HUES48 (cell line): ENCODE data around the gene IREB2.
"Not testable (repeated sequence)": the region's sequence is repeated elsewhere in the genome, so short reads cannot be mapped to it uniquely, and the experiment has no call there.

Experiments used
- H3K27ac ChIP-seq: one replicate; pipeline ENCODE4 v1.7.0; 2013; ENCODE audit warnings: low read depth, low read length, inconsistent platforms
- H3K27me3 ChIP-seq: 2 replicates; pipeline ENCODE4 v1.6.1; 2013; ENCODE audit warnings: mild to moderate bottlenecking, low read length; ENCODE audit not compliant: control insufficient read depth, insufficient read depth
- H3K36me3 ChIP-seq: 2 replicates; pipeline ENCODE4 v1.6.1; 2013; ENCODE audit warnings: low read length; ENCODE audit not compliant: control insufficient read depth, insufficient read depth
- H3K4me1 ChIP-seq: 2 replicates; pipeline ENCODE4 v1.6.1; 2013; ENCODE audit warnings: mild to moderate bottlenecking, low read length; ENCODE audit not compliant: control insufficient read depth, insufficient read depth
- H3K4me3 ChIP-seq: 2 replicates; pipeline ENCODE4 v1.5.1; 2013; ENCODE audit warnings: mild to moderate bottlenecking, low read depth, low read length
- H3K9ac ChIP-seq: 2 replicates; pipeline ENCODE4 v1.6.1; 2013; ENCODE audit warnings: mild to moderate bottlenecking, low read depth, low read length, moderate library complexity
- H3K9me3 ChIP-seq: 2 replicates; pipeline ENCODE4 v1.6.1; 2013; ENCODE audit warnings: low read length; ENCODE audit not compliant: control insufficient read depth, insufficient read depth

The IREB2 gene

DNA sequence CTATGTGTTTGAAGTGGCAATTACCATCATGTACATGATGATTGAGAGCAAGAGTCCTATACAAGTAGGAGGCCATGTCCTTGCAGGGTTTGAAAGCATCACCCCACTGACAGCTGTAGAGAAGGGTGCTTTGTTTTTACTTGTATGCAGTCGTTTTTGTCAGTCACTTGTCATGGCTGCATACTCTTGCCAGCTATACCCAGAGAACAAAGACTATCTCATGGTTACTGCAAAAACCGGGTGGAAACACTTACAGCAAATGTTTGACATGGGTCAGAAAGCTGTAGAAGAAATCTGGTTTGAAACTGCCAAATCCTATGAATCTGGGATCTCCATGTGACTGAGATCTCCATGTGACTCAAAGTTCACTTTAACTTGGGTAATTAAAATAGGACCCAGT is 95.3 kb downstream of the IREB2 start:
- H3K9ac ChIP-seq: no peak overlapping the region
- no peaks in the 10 kb centered on the region for H3K36me3 ChIP-seq
- no peak overlapping the region for H3K27ac ChIP-seq
- no peaks in the 10 kb centered on the region for H3K27me3 ChIP-seq
- H3K9me3 ChIP-seq: no peaks in the 10 kb centered on the region
- no peak overlapping the region for H3K4me3 ChIP-seq
- H3K4me1 ChIP-seq: no peaks in the 10 kb centered on the region

DNA sequence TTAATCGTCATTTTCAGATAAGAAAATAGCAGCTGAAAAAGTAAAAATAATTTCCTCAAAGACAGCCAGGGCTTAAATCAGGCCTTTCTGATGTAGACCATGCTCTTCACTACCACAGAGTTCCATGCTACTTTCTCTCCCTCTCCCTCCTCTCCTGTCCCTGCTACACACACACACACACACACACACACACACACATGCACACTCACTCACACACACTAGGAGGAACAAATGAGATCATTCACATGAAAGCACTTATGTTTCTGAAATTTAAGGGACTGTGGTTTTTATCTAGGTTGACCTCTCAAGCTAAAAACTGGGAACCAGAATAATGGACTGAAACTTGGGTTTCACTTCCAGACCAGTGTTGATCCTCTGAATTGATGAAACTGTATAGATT is 98.1 kb downstream of the IREB2 start:
- Histone ChIP-seq H3K36me3 (no peaks in the 10 kb centered on the region), H3K9ac (no peak overlapping the region), H3K4me3 (no peak overlapping the region)

DNA sequence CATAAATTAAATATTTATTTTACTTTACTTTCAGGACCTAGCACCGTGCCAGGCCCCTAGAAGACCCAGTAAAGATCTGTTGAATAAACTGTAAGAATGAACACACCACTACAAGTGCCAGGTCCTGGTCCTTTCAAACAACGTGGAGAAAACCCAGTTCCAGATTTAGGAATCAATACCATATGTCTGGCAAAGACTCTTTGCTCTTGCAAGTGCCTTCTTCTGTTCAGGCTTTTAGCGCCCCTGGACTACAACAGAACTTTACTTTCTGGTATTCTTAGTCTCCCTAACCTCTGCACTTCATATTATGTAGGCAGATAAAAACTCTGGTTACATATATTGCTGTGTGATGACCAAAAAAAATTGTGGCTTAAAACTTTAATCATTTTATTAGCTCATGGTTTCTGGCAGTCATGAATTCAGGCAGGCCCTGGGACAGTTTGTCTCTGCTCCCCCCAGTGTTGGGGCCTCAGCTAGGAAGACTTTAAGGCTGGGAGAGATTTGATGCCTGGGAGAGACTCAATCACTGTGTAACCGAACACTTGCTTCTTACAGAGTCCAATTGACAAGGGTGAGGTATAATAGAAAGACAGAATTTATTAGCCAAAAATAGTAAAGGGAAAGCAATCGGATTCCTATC is 99.4 kb downstream of the IREB2 start:
- Histone ChIP-seq H3K9ac (no peak overlapping the region), H3K27me3 (no peaks in the 10 kb centered on the region), H3K36me3 (peaks cover 8% of the 10 kb centered on the region), H3K4me3 (no peak overlapping the region), H3K9me3 (no peaks in the 10 kb centered on the region), H3K4me1 (no peaks in the 10 kb centered on the region), H3K27ac (no peak overlapping the region)

More for the DNA sequence above, 98.1 kb downstream of the IREB2 start:
- no peaks in the 10 kb centered on the region for H3K27me3 ChIP-seq
- H3K4me1 ChIP-seq: no peaks in the 10 kb centered on the region
- no peak overlapping the region for H3K27ac ChIP-seq
- no peaks in the 10 kb centered on the region for H3K9me3 ChIP-seq

DNA sequence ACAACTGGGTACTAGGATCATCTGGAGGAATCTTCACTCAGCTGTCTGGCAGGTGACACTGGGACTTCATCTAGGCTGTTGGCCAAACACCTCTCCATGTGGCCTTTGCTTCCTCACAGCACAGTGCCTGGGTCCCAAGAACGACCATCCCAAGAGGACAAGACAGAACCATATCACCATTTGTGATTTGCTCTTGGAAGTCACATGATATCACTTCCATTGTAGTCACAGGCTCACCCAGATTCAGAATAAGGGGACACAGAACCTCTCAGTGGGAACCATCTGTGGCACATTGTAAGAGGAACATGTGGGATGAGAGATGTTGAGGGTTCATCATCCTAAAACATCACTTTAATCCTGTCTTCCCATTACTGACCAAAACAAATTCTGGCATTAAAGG is 100.3 kb downstream of the IREB2 start:
- Histone ChIP-seq H3K4me3 (no peak overlapping the region), H3K27ac (no peak overlapping the region), H3K9me3 (no peaks in the 10 kb centered on the region), H3K27me3 (no peaks in the 10 kb centered on the region), H3K4me1 (no peaks in the 10 kb centered on the region), H3K36me3 (peaks cover 18% of the 10 kb centered on the region), H3K9ac (no peak overlapping the region)

DNA sequence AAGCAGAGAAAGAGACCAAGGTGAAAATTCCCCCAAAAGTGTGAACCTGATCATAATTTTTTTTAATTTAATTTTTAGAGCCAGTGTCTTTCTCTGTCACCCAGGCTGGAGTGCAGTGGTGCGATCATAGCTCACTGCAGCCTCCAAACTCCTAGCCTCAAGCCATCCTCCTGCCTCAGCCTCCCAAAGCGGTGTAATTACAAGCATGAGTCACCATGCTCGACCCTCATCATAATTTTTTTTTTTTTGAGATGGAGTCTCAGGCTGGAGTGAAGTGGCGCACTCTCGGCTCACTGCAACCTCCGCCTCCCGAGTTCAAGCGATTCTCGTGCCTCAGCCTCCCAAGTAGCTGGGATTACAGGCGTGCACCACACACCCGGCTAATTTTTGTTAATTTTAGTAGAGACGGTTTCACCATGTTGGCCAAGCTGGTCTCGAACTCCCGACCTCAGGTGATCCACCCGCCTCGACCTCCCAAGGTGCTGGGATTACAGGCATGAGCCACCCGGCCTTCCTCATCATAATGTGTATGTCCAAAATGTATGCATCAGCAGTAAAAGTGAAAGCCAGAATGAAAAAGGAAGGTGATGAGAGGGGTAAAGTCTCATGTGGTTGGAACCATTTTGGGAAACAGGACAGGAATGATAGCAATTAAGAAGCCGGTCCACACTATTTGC is 101.6 kb downstream of the IREB2 start:
- Histone ChIP-seq H3K36me3 (peaks cover 29% of the 10 kb centered on the region), H3K27ac (peak overlapping the region; percentile 97), H3K4me3 (peak overlapping the region; percentile 96), H3K9ac (peak overlapping the region; percentile 94)
- H3K27me3 ChIP-seq, H3K9me3 ChIP-seq, H3K4me1 ChIP-seq: not testable (repeated sequence)

DNA sequence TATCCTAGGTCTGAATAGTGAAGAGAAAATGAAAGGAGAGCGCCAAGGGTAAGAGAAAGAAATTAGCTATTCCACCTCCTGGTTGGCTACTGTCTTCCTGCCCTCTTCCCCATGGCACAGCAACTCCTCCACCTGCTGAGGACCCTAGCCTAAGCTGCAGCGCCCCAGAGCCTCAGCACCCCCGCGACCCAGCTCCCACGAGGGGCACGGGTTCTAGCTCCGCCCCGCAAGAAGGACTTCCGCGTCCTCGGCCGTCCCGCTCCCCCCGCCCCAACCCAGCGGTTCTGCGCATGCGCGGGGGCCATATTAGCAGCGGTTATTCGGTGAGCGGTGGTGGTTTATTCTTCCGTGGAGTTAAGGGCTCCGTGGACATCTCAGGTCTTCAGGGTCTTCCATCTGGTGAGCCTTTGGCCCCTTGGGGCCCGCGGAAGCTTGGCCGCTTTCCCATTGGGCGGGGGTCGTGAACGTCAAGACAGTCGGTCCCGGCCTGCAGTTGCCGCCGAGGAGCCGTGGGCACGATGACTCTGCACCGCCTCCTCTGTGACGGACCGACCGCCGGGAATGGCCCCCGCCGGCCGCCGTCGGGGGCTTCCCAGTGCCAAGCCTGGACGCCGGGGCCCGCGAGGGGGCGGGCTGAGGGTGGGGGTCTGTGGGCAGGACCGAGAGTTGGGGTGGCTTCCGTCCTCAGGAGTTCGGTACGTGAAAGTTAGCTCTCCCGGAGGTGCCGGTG is 102.3 kb downstream of the IREB2 start, which contains the start of gene PSMA4:
PSMA4 (plus strand) TSS at position 304 of the 730 bp plus-strand sequence. CDS start 1,484 bp downstream, outside the sequence.
- peak within 1 kb of the TSS; percentile 96 for H3K4me3 ChIP-seq
- H3K27me3 ChIP-seq: no peaks in the 10 kb centered on the region
- peak within 1 kb of the TSS; percentile 94 for H3K9ac ChIP-seq
- no peaks in the 10 kb centered on the region for H3K4me1 ChIP-seq
- no peaks in the 10 kb centered on the region for H3K9me3 ChIP-seq
- H3K27ac ChIP-seq: peak within 1 kb of the TSS; percentile 97
- H3K36me3 ChIP-seq: peaks cover 36% of the 10 kb centered on the region

DNA sequence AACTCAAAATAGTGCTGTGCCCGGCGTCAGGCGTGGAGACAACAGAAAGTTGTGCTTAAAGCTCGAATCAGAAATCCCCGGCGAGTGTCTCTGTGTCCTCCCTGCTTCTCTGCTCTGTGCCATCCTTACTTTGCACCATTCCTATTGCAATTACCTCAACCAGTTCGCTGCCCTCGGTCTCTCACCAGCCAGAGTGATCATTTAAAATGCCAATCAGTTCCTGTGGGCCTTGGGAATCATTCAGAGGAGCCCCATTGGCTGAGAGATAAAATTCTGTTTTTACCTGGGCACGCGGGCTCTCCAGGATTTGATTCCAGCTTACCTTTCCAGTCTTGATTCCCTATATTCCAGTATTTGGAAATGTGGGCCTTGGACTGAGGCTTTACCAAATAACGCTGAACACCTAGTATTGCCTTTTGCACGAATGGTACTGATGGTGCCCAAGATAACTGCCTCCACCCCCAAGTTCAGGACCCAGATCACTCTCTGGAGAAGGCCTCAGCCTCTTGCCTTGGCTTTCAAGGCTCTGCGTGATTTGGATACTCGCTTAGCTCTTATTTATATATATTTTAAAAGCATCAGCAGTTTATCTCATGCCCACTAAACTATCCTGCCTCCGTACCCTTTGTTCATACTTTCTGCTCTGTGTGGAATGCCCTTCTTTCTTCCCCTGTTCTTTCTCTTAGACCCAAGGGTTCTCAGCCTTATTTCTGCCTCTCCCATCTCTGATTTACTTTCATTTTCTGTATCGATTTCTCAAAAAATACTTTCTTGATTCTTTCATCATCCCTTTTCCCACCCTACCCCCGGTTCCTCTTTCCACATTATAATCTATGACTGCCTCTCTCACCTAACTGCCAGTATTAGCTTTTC is 103.1 kb downstream of the IREB2 start:
- Histone ChIP-seq H3K27ac (peak overlapping the region; percentile 97), H3K27me3 (no peaks in the 10 kb centered on the region), H3K4me3 (peak overlapping the region; percentile 96), H3K9me3 (no peaks in the 10 kb centered on the region), H3K36me3 (peaks cover 44% of the 10 kb centered on the region), H3K9ac (peak overlapping the region; percentile 94), H3K4me1 (no peaks in the 10 kb centered on the region)

DNA sequence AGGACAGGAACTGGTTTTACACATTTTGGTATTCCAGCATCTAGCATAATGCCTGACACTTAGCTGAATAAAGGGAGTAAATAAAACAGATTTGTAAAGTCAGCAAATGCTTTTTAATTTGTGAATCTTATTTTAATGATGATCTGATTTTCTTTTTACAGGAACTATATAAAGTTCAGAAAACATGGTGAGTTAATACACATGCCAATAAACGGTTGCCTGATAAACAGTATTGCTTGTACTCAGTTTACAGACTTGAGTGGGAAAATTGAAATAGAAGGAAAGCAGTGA is 103.7 kb downstream of the IREB2 start:
- Histone ChIP-seq H3K27me3 (no peaks in the 10 kb centered on the region), H3K9ac (no peak overlapping the region), H3K4me3 (peak overlapping the region; percentile 96), H3K4me1 (no peaks in the 10 kb centered on the region), H3K9me3 (no peaks in the 10 kb centered on the region), H3K36me3 (peaks cover 50% of the 10 kb centered on the region), H3K27ac (no peak overlapping the region)

DNA sequence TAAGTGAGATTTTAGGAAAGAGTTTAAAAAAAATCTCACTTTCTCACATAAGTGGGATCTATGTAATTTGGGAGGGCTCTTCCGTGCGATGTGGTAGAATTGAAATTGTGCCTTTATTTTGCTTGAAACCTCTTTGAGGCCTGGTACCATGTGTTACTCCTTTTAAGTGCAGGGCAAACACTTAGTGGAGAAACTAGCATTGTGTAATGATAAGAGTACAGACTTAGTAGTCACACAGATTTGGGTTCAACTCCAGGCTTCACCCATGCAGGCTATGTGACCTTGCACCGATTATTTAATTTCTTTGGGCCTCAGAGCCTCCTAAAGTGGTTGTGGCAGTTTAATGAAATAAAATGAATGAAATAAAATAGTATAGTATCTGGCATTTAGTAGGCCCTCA is 104.6 kb downstream of the IREB2 start:
- peaks cover 60% of the 10 kb centered on the region for H3K36me3 ChIP-seq
- H3K4me3 ChIP-seq: no peak overlapping the region
- no peaks in the 10 kb centered on the region for H3K4me1 ChIP-seq
- H3K9ac ChIP-seq: no peak overlapping the region
- H3K27me3 ChIP-seq: no peaks in the 10 kb centered on the region
- no peaks in the 10 kb centered on the region for H3K9me3 ChIP-seq
- no peak overlapping the region for H3K27ac ChIP-seq

DNA sequence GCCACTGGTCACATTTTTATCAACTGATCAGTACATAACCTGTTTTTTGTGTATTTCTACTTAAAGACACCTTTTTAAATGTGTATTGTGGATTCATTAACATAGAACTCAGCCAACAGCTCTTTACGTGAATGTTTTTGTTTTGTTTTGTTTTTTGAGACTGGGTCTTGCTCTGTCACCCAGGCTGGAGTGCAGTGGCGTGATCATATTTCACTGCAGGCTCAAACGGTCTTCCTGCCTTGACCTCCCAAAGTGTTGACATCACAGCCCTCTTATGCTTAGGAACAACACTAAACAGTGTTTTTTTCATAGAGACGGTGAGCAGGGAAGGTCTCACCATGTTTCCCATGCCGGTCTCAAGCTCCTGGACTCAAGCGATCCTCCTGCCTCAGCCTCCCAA is 112.2 kb downstream of the IREB2 start:
- no peaks in the 10 kb centered on the region for H3K9me3 ChIP-seq
- H3K4me1 ChIP-seq: no peaks in the 10 kb centered on the region; the same call in 1 of the 2 replicates
- no peaks in the 10 kb centered on the region for H3K27me3 ChIP-seq
- no peak overlapping the region for H3K4me3 ChIP-seq
- H3K36me3 ChIP-seq: peaks cover 61% of the 10 kb centered on the region
- H3K9ac ChIP-seq: no peak overlapping the region
- no peak overlapping the region for H3K27ac ChIP-seq
